ENCODE results near the gene SLC8A1.

DNA sequence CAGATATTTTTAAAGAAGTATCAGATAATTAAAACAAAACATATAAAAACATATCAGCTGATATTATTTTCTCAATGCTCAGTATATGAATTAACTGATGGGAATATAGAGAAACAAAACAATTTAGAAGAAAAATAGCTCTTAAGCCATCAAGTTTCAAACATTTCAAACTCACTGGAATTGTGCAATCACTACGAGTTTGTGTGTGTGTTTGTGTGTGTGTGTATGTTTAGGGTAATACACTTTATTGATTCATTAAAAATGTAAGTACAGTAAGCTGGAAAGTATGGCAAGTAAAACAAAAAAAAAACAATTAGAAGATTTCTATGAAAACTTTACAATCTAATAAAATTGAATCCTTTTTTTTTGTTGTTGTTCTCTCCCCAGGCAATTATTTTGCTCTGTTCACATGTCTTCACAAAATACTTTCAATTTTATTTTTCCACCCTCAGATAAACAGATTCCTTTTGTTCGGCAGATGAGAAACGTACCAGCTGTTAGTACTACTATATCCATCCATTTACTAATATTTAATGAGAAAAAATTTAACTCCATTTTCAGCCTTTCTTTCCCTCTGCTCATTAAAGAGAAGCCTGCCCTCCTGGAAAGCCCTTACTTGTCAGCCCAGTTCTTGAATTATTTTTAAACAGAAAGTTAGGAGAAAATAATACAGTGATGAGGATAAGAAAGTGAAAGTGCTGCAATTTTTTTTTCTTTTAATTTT, 87.6 kb downstream of the SLC8A1 start:
- TF ChIP-seq, protein P1, sequence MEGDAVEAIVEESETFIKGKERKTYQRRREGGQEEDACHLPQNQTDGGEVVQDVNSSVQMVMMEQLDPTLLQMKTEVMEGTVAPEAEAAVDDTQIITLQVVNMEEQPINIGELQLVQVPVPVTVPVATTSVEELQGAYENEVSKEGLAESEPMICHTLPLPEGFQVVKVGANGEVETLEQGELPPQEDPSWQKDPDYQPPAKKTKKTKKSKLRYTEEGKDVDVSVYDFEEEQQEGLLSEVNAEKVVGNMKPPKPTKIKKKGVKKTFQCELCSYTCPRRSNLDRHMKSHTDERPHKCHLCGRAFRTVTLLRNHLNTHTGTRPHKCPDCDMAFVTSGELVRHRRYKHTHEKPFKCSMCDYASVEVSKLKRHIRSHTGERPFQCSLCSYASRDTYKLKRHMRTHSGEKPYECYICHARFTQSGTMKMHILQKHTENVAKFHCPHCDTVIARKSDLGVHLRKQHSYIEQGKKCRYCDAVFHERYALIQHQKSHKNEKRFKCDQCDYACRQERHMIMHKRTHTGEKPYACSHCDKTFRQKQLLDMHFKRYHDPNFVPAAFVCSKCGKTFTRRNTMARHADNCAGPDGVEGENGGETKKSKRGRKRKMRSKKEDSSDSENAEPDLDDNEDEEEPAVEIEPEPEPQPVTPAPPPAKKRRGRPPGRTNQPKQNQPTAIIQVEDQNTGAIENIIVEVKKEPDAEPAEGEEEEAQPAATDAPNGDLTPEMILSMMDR (IDR thresholded peaks at IDR 0.05), result no peak
- TF ChIP-seq POLR2AphosphoS5 (IDR thresholded peaks at IDR 0.05), result no peak

Data from breast epithelium (tissue), 3 donors.